Bone marrow (tissue), 2 donors: Measurements from ENCODE around the gene CHAD.
A peak's percentile ranks its signal among the peaks of the same experiment; 100 is the strongest.
"Not testable (repeated sequence)": the region's sequence is repeated elsewhere in the genome, so short reads cannot be mapped to it uniquely, and the experiment has no call there.

Experiments
- DNase-seq, 2 donors: peaks; one replicate each; lab custom pipeline; 2025; lab: John Stamatoyannopoulos, UW

Gene CHAD

DNA sequence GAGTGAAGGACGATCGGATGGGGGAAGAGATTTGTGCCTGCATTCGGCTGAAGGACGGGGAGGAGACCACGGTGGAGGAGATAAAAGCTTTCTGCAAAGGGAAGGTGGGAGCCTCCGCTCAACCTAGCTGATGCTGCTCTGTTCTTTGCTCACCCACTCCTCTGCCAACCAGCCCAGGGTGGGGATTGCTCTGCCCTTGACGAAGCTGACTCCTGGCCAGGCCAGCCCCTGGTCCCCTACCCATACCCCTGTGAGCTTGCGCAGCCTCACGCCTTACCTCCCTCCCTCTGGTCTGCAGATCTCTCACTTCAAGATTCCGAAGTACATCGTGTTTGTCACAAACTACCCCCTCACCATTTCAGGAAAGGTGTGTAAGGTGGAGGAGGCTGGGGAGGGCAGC is 5.2 kb upstream of the CHAD start:
- peak in 1 of 2 donors; percentile 5 for DNase-seq

DNA sequence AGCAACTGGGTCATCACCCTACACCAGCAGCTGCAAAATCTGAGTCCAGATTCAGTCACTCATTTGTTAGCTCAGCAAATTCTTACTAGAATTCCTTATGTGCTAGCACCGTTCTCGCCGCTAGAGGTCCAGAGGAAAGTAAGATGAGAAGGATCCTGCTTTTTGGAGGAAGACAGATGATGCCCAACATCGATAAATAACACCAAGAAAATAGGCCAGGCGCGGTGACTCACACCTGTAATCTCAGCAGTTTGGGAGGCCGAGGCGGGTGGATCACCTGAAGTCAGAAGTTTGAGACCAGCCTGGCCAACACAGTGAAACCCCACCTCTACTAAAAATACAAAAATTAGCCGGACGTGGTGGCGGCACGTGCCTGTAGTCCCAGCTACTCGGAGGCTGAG is 4.1 kb upstream of the CHAD start:
- not testable (repeated sequence) for DNase-seq

DNA sequence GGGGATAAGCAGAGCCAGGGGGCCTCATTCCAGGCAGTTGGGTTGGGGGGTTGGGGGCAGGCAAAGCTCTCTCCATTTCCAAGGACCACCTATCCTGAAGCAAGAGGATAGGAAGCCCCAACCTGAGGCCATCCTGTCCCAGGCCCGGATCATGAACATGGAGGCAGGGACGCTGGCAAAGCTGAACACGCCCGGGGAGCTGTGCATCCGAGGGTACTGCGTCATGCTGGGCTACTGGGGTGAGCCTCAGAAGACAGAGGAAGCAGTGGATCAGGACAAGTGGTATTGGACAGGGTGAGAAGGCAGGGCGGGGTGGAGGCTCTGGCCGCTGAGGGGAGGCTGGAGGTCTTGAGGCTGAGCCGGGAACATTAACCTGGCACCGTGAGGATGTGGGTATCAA is 3.6 kb upstream of the CHAD start:
- no peak for DNase-seq

DNA sequence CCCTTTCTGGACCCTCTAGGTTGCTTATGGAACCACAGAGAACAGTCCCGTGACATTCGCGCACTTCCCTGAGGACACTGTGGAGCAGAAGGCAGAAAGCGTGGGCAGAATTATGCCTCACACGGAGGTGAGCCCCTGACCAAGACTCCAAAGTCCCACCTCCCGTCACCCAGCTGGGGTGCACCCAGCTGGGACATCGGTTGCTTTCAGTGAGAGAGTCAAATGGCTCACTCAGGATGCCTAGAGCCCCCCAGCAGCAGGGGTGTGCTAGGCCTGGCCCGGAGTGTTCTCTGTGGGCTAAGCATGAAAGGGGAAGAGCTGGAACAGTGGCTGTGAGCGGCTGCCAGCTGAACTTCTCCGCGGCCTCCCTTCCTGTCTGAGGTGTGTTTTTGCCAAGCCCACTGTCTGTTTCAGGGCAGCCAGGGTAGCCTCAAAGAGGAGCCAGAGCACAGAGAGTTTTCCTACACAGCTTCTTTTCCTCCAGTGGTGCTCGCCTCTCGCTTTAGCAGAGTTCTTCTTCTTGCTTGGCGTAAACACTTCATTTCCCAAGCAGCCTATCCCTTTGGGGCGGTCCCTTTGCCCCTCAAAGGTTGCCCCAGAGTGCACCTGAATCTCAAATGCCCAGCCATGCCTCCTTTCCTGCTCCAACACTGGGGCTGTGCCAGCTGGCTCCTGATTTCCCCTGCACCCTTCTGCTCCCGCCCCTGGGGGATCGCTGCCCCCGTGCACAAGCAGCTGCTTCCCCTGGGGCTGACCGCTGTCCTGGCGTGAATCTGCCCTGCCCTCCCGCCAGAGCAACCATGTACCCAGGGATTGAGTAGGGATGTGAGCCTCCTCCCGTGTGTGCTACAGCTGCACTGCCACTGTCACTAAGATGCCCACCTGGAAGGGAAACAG is 2.6 kb upstream of the CHAD start:
- DNase-seq: peak in 1 of 2 donors; percentile 54

DNA sequence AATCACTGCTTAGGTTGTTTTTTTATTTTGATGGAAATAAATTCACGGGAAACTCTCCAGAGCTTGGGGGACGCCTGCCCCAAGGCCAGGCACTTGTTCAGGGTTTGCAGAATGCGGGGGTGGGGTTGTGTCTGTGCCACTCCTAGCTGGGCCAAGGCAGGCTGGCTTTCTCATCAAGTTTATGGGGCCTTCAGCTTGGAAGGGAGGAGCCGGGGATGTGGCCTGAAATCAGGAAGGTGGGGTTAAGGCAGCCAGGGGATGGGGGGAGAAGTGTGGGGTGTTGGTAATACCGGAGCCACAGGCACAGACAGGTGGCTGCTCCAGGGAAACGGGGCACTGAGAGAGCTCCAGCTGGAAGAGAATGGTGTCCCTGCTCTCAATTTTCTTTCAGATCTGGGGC is 1.7 kb upstream of the CHAD start:
- no peak for DNase-seq

DNA sequence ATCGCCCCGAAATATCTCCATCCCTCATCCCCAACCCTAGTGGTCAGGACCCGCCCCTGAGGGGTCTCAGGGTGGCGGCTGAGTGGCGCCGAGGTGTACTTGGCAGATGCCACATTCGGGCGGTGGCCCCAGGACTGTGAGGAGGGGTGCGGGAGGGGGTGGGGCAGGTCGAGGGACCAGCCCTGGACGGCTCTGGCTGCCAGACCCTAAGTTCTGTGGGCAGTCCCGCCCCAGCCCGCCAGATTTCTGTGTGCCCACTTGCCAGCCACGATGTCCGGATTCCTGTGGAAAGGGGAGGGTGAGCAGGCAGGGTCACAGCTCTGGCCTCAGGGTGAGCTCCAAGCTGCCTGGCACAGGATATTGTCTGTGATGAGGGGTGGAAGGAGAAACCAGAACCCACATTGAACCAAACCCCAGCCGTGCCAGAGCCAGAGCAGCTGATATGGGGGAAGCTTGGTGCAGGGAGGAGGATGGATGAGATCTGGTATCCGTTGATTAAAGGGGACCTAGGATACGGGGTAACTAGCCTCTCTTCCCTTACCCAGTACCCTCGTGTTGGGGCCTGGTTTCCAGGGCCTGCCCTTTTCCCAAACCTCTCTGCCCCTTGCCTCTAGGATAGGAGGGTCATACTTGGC is 1.1 kb upstream of the CHAD start:
- DNase-seq: no peak

DNA sequence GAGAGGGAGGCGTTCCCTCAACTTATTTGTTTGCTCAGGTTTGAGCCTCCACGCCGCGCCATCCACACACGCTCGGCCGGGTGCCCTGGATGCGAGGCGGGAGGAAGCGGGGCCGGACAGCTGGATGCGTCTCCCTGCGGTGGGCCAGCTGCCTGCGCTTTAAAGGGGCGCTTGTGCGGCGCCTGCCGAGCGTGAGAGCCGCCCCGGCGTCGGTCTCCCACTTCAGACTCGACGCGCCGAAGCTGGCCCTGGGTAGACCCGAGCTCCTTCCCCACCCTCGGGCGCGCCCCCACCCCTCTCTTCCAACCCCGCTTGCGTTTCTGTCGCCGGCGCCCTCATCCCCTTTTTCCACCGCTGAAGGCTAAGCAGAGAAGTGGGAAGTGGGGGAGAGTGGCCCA is 527 bp upstream of the CHAD start:
- no peak for DNase-seq

DNA sequence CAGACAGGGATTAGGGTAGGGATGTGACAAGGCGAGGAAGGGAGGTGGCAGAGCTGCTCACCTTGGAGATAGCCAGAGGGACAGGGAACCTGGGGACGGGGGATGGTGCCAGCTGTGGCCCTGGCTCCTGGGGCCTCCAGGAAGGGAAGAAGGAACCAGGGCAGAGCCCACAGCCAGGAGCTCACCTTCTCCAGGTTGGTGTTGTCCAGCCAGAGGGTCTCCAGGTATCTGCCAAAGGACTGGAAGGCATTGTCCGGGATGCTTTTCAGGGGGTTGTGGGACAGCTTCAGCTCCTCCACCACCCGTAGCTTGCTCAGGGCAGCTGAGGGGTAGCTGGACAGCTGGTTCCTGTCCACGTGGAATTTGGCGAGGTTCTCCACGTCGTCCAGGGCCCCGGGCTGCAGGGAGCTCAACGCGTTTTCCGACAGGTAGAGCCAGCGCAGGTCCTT is 801 bp downstream of the CHAD start:
- no peak for DNase-seq

DNA sequence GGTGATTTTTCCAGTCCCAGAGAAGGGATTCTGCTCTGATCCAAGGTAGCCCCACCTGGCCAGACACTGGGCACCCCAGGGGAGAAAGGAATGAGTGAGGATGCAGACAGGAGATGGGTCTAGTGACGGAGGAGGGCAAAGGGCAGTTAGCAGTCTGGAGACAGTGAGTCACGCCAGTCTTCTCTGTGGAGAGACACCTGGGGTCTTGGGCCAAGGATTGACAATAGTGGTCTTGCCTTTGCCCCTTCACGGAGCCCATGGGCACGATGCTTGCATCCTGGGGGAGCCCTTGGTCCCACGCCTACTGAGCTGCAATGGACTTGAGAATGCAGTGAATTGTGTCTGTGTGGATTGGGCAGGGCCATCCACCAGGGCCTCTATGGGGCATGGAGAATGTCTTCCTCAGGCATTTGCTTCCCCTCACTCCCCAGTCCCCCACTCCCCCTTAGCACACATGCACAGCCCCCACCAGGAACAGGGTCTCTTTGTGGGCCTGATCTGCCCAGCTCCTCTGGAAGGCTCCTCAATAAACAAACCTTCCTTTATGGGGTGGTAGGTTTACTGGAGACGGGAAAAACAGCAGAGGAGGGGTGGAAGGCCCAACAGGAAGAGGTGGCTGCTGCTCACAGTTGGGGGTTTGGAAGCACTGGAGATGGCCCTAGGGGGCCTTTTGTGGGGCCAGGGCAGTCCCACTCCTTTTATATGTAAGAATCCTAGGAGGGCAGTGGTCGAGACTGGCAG is 1.4 kb downstream of the CHAD start:
- DNase-seq: no peak

DNA sequence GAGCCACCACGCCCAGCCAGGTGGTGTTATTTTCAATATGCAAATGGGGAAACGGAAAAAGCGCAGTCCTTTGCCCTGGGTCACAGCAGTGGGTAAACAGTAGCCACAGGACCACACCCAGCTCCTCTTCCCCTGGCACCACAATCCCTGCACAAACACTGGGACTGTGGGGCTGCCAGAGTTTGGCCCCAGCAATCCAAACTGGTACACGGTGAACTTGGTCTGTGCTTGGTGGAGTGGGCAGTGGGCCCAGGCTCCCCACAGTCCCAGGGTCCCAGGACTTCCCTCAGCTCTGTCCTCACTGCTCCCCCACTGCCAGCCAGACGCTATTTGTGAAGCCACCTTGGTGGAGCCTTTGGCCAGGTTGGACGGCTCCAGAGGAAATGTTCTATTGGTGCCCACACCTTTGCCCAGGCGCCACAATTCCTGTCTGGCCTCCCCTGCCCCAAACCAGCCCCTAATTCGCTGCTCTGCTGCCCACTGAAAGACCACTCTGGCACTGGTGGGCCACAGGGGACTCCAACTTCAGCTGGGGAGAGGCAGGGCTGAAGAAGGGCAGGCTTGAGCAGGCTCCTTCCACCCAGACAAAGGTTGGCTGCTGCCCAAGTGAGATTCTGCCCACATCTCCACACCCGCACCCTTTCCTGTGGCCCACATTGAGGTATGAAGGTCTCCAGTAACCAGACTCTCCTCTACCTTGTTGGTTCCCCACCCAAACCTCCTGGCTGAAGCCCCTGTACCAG is 2.1 kb downstream of the CHAD start:
- no peak for DNase-seq

DNA sequence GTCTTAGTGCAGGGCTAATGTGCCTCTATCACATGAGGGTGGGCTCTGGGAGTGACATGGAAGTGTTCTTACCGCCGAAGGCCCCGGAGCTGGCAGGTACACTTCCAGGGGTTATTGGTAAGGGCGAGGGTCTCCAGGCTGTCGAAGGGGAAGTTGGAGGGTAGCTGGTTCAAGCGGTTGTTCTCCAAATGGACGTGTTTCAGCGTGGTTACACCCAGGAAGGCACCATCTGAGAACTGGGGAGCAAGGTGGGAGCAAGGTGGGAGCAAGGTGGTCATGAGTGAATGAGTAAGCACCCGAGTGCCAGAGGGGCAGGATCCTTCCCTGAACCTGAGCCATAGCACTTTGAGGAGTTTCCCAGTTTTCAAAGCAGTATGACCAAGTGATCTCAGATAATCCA is 3.0 kb downstream of the CHAD start:
- no peak for DNase-seq

DNA sequence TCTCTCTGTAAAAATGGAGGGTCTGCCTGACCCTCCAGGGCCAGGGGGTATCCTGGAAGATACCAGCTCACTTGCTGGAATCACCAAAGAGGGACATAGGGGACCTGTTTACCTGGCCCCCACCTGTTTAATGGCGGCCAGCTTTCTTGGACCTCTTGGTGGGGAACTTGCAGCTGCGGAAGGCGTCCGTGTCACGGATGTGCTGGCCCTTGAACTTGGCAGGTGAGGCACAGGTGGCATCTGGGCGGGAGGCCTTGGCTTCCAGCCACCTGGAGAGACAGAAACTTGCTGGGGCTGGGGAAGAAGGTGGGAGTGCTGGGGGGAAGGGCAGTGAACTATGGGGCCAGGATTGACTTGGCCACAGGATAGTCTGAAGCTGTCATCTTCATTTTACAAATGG is 3.5 kb downstream of the CHAD start:
- no peak for DNase-seq

DNA sequence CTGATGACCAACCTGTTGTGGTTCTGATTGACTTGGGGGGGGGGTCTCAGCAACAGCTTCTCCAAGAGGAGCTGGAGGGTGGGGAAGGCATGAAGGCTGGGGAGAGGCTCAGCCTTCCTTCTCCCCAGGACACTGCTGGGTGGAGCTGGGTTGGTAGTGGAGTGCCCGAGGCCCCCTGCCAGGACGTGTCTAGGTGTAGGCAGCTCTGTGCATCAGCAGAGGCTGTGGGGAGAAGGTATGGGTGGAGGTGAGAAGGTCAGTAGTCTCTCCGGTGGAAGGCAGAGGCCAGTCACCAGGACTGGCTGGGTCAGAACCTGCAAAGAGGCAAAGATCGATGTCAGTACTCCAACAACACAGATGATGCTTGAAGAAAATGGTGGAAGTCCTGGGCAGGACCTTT is 3.9 kb downstream of the CHAD start:
- no peak for DNase-seq

DNA sequence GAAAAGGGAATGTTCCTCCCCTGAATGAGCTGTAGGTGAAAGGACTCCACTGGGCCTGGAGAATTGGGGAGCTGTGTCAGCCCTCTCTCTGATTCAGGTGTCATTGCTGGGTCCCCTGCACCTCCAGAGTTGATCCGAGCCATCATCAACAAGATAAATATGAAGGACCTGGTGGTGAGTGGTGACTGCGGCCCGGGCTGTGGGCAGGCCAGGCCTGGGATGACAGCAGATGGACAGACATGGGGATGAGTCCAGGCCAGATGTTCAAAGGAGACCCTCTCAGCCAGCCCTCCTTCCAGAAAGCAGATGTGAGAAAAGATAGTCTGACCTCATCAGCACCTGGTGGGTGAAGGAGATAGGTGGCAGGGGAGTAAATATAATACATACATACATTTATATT is 4.6 kb downstream of the CHAD start:
- no peak for DNase-seq

DNA sequence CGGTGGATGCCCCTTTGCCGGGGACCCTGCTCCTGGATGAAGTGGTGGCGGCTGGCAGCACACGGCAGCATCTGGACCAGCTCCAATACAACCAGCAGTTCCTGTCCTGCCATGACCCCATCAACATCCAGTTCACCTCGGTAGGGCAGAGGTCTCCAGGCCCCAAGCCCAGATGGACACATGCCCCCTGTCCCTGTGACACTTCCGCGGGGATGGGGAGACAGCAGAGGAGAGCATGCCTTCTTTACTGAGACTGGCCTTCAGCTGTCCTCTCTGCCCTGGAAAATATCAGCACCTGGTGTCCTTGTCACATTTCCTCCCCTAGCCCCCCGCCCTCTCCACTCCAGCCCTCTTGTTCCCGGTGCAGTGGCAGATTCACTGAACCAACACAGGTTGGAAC is 6.2 kb downstream of the CHAD start:
- DNase-seq: no peak

DNA sequence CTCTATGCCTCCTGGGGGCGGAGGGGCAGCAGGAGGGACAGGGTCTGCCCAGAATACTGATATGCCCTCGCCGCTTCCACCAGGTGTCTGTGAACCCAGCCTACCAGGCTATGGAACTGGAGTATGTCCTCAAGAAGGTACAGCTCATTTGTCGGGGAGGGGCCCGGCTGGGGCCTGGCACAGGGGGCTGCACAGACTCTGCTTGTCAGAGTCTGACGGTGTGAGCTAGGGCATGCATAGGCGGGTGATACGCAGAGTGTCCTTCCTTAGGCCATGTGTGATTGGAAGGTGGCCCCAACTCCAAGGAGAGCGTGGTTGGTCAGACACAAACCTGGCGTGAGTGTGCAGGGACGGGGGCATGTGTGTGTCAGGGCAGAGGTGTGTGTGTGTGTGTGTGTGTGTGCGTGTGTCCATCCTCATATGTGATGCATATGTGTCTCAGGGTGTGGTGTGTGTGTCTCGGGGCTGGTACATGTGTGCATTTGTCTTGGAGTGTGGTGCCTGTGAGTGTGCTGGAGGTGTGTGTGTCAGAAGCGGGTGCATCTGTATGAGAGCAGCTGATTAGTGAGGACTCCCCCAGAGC is 7.0 kb downstream of the CHAD start:
- no peak for DNase-seq

DNA sequence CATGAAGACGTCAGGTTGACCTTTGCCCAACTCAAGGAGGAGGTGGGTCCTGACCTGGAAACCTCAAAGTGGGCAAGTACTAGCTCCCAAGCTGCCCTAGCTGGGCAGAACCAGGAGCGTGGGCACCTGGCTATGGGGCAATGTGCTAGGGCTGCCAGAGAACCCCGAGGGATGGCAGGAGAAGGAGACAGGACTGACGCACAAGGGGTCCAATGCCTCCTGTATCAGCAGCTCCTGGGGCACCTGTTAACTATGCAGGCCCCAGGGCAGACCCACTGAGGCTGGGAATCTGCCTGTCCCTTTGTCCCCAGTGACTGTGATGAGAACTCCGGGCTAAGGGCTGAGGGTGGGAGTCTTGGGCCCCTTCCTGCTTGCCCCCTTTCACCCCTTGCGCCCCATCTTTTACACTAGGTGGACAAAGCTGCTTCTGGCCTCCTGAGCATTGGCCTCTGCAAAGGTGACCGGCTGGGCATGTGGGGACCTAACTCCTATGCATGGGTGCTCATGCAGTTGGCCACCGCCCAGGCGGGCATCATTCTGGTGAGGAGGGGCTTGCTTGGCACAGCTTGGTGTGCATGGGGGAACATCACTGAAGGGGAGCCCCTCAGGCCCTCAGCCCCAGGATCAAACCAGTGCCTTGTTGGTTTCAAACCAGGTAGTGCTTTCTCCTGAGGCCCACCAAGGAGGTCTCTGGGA is 7.7 kb downstream of the CHAD start:
- no peak for DNase-seq

DNA sequence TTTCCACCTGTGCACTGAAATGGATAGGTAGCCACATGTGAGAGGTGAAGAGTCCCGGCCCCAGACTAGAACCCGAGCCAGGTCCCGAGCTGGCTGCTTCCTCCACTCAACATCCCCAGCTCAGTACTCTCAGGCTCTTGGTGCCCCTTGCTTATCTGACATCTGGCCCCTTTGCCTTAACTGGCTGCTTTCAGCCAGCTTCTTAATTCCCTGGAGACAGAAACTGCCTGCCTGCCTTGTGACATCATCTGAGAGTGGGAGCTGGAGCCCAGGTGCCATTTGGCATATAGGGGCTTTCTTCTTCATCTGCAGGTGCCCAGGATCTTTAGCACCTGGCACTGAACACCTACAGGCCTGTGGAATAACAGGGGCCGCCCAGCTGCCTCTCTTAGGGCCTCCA is 8.9 kb downstream of the CHAD start:
- DNase-seq: no peak

DNA sequence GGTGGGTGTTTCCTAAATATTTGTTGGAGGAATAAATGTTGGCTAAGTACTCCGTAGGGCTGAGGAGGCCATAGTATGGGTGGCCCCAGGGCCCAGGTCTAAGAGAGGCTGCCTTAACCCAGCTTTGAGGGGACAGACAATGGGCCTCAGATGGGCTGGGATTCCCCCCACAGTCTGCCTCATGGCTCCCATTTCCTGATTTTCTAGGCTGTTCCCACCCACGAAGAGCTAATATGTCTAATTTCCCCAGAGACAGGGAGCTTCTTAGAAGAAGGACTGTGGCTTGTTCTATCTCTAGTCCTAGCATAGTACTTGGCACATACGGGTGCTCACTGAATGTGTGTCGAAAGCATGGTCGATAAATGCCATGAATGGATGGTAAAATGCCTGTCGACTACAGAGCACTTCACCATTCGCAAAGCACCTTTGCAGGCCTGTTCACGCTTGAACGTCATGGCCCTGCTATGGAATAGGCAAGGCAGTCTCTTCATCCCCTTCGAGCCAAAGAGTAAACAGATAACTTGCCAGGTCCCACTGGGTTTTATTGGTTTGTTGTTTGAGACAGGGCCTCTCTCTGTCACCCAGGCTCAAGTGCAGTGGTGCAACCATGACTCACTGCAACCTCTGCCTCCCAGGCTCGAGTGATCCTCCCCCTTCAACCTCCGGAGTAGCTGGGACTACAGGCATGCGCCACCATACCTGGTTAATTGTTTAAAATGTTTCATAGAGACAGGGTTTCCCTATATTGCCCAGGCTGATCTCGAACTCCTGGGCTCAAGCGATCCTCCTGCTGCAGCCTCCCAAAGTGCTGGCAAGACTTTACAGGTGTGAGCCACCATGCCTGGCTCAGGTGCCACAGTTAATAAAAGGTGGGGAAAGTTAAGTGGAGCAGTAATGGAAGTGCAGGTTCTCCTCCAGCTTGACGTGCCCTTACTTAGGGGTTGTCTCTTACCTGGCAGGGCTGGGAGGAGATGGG is 9.7 kb downstream of the CHAD start:
- no peak for DNase-seq

DNA sequence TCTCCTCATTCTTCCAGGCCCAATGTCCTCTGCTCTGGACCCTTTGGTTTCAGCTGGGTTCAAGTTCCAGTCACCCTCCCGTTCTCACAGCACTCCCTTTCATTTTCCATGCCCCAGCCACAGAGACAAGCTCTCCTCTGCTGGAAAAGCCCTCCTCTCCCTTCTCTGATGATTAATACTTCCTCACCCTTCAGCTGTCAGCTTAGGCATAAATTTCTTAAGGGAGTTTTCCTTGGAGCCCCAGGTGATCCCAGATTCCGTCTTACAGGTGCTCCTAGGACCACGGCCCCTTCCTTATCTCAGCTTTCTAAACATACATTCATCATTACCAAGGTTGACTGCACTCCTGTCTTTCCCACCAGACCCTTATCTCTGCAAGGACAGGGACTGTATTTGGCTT is 10.4 kb downstream of the CHAD start:
- no peak for DNase-seq
